ENCODE data around the gene DRG2.

GRCh38 chr17:18146980-18147379 is 59.2 kb downstream of the DRG2 start:
- TF ChIP-seq CTCF (IDR thresholded peaks at IDR 0.05) (no peak), ZFX (IDR thresholded peaks at IDR 0.05; ENCODE audit: borderline replicate concordance) (no peak)

Data from 22Rv1 (cell line).